Vagina (tissue), 2 donors: ENCODE measurements around the gene TTLL6. TPM values are rescaled to one million over a fixed set of nuclear protein-coding genes. Genes with fewer than 3 reads are reported as not detected.
A peak's percentile ranks its signal among the peaks of the same experiment; 100 is the strongest.

Experiments
- DNase-seq, 2 donors: peaks; one replicate each; pipeline ENCODE4 v3.0.0-alpha.2; 2017; ENCODE audit errors: extremely low spot score in 2 of 2
- H3K27ac ChIP-seq: fragments of 200-600 bp; sonication (generic); one replicate; pipeline ENCODE4 v1.5.1; 2019
- H3K27me3 ChIP-seq: fragments of 200-600 bp; sonication (generic); one replicate; pipeline ENCODE4 v1.5.1; 2019
- H3K36me3 ChIP-seq, 2 donors: fragments of 200-600 bp; sonication (generic); one replicate each; pipeline ENCODE4 v1.5.1; 2017 to 2019
- H3K4me1 ChIP-seq: fragments of 200-600 bp; sonication (generic); one replicate; pipeline ENCODE4 v1.5.1; 2019
- H3K4me3 ChIP-seq, 2 donors: fragments of 200-600 bp; sonication (generic); 1 replicate in 1 of 2; 2 replicates in 1 of 2; pipeline ENCODE4 v1.5.1; 2016 to 2019
- H3K9me3 ChIP-seq: fragments of 200-600 bp; sonication (generic); one replicate; pipeline ENCODE4 v1.5.1; 2019
- POLR2A ChIP-seq, 2 donors: fragments of 450-650 bp; IDR thresholded peaks; one replicate each; pipeline ENCODE4 v1.6.1; 2017; ENCODE audit warnings: antibody characterized with exemption in 2 of 2, mild to moderate bottlenecking in 2 of 2, moderate library complexity in 2 of 2
- POLR2AphosphoS5 ChIP-seq, 2 donors: sonication (generic); formaldehyde crosslinking; IDR thresholded peaks; one replicate each; pipeline ENCODE4 v1.9.0; 2017; ENCODE audit warnings: antibody characterized with exemption in 2 of 2, mild to moderate bottlenecking in 2 of 2, low read depth in 1 of 2; ENCODE audit not compliant: insufficient read depth in 1 of 2
- intact Hi-C: fragments of 100-400 bp; cut with DNase I; formaldehyde crosslinking; loops from one replicate; pipeline ENCODE4 v1.15.1; 2023
- total RNA-seq: library from RNA; depleted of rRNA; stranded (reverse); fragments of >200 nt; gene quantifications from one replicate; pipeline ENCODE4 v1.2.3, GENCODE V29; 2016
- TF ChIP-seq, protein P1 (sequence below), 3 experiments: fragments of 450-650 bp in 2 of 3; fragments of 200-600 bp in 1 of 3; sonication (generic) in 1 of 3; IDR thresholded peaks; one replicate each; pipeline ENCODE4 v1.5.1; 2017 to 2019; ENCODE audit warnings: antibody characterized with exemption in 3 of 3, mild to moderate bottlenecking in 2 of 3, moderate library complexity in 2 of 3

The TTLL6 gene
- total RNA-seq, 1 donor from 2014 or later: 0.49 TPM

DNA sequence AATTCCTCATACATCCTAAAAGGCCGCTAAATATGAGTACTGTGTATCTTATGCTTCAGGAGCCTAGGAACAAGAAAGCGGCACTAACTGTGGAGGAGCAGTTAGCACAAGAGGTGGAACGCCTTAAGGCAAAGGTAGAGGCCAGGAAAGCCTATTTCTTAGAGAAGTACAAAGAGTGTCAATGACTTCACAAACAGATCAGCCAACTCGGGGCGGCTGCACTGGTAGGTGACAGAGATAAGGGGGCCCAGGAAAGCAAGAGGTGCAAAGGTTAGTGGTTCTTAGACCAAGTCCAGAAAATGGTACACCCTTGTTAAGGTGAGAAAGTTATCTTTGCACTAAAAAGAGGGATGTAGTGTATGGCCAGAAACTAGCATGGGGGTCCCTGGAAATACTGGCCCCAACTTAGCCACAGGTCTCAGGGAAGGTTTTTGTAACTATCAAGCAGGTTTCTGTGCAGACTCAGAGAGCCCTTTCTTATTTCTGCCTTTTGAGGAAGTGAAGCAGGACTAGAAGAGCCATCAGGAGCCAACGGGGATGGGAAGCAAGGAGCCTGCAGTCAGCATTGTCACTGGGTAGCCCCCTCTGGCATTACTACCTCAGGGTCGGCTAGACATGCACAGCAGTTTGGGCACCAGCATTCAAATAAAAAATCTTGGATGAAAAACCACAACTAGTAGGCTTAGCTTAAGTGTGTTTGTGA is 37.9 kb upstream of the TTLL6 start:
- Histone ChIP-seq H3K9me3 (no peaks in the 10 kb centered on the region), H3K36me3 (peaks cover 2 to 85% of the 10 kb centered on the region in 2 donors), H3K4me1 (no peaks in the 10 kb centered on the region), H3K27ac (no peak overlapping the region), H3K27me3 (no peaks in the 10 kb centered on the region), H3K4me3 (no peak overlapping the region)
- intact Hi-C loops: no loop called here
- DNase-seq: no peak
- no peak for TF ChIP-seq POLR2A (IDR thresholded peaks at IDR 0.05)
- TF ChIP-seq, protein P1, sequence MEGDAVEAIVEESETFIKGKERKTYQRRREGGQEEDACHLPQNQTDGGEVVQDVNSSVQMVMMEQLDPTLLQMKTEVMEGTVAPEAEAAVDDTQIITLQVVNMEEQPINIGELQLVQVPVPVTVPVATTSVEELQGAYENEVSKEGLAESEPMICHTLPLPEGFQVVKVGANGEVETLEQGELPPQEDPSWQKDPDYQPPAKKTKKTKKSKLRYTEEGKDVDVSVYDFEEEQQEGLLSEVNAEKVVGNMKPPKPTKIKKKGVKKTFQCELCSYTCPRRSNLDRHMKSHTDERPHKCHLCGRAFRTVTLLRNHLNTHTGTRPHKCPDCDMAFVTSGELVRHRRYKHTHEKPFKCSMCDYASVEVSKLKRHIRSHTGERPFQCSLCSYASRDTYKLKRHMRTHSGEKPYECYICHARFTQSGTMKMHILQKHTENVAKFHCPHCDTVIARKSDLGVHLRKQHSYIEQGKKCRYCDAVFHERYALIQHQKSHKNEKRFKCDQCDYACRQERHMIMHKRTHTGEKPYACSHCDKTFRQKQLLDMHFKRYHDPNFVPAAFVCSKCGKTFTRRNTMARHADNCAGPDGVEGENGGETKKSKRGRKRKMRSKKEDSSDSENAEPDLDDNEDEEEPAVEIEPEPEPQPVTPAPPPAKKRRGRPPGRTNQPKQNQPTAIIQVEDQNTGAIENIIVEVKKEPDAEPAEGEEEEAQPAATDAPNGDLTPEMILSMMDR (IDR thresholded peaks at IDR 0.05): no peak
- no peak for TF ChIP-seq POLR2AphosphoS5 (IDR thresholded peaks at IDR 0.05; ENCODE audit: insufficient read depth in 1 of 2, low read depth in 1 of 2)

DNA sequence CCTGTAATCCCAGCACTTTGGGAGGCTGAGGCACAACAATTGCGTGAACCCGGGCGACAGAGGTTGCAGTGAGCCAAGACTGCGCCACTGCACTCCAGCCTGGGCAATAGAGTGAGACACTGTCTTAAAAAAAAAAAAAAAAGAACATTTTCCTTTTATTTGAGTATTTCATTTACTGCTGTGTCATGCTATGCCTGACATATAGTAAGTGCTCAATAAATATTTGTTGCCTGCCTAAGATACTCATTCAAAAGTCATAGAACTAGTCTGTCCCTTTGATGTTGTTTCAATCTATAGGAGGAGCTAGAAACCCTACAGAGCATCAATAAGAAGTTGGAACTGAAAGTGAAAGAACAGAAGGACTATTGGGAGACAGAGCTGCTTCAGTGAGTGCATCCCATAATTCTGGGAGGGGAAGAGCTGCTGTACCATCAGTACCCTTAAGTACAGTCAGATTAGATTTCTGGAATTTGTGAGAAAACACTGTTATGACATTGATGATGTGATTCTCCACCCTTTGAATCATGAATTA is 33.8 kb upstream of the TTLL6 start:
- intact Hi-C loops: no loop called here
- H3K36me3 ChIP-seq: peaks cover 5 to 91% of the 10 kb centered on the region in 2 donors
- DNase-seq: no peak

DNA sequence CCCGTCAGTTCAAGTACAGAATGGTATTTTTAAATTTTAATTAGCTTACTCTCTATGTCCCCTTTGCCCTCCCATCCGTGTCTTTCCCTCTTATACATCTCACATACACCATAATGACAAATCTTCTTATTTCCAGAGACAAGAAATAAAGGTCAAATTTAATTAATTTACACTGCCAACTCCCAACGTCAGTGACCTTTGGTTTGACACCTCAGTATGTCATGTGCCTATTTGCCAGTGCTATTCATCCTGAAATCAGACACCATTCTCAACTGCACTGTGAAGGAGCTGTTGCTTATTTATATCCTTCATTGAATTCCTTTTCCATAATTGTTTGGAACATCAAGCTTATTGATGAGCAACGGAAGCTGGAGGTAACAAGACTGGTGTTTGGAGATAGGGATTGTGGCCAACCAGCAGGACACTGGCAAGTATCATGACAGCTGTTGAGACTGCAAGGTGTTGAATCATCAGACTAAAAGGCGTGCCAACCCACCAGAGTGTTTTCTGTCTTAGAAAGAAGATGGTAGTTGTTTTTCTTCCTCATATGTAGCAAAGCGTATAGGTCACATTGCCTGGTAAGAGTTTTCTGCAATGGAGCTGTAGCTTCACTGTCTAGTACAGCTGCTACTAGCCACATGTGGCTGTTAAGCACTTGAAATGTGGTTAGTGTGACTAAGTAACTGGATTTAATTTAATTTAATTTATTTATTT is 26.3 kb upstream of the TTLL6 start:
- Histone ChIP-seq H3K4me3 (no peak overlapping the region), H3K9me3 (no peaks in the 10 kb centered on the region), H3K4me1 (peaks cover 53% of the 10 kb centered on the region), H3K27me3 (no peaks in the 10 kb centered on the region), H3K36me3 (peaks cover 4 to 48% of the 10 kb centered on the region in 2 donors), H3K27ac (peak overlapping the region; percentile 93)
- TF ChIP-seq POLR2A (IDR thresholded peaks at IDR 0.05): no peak
- TF ChIP-seq POLR2AphosphoS5 (IDR thresholded peaks at IDR 0.05; ENCODE audit: insufficient read depth in 1 of 2, low read depth in 1 of 2): no peak
- TF ChIP-seq, protein P1 (IDR thresholded peaks at IDR 0.05): no peak
- no peak for DNase-seq
- intact Hi-C loops: no loop called here

More for the DNA sequence above, 33.8 kb upstream of the TTLL6 start:
- no peaks in the 10 kb centered on the region for H3K4me1 ChIP-seq
- no peaks in the 10 kb centered on the region for H3K27me3 ChIP-seq
- TF ChIP-seq, protein P1 (IDR thresholded peaks at IDR 0.05): no peak
- no peak for TF ChIP-seq POLR2AphosphoS5 (IDR thresholded peaks at IDR 0.05; ENCODE audit: insufficient read depth in 1 of 2, low read depth in 1 of 2)
- TF ChIP-seq POLR2A (IDR thresholded peaks at IDR 0.05): no peak
- H3K27ac ChIP-seq: no peak overlapping the region
- H3K9me3 ChIP-seq: no peaks in the 10 kb centered on the region
- no peak overlapping the region for H3K4me3 ChIP-seq

DNA sequence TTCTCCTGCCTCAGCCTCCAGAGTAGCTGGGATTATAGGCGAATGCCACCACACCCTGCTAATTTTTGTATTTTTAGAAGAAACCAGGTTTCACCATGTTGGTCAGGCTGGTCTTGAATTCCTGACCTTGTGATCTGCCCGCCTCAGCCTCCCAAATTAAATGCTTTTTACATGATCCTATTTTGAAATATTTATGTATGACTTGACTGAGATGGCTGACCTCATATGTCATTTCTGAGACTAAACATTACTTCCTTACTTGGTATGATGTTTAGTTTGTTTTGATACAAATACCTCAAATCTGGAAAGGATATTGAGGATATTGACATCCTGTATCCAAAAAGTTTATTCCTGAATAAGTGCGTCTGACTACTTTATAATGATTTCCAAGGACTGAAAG is 25.7 kb upstream of the TTLL6 start:
- Histone ChIP-seq H3K36me3 (peaks cover 4 to 42% of the 10 kb centered on the region in 2 donors), H3K4me3 (peak overlapping the region in 1 of 2 donors; percentile 35), H3K4me1 (peaks cover 58% of the 10 kb centered on the region)

More for the DNA sequence above, 25.7 kb upstream of the TTLL6 start:
- no peaks in the 10 kb centered on the region for H3K27me3 ChIP-seq
- H3K27ac ChIP-seq: peak overlapping the region; percentile 93
- no peak for DNase-seq
- H3K9me3 ChIP-seq: no peaks in the 10 kb centered on the region
- intact Hi-C loops: no loop called here
- TF ChIP-seq POLR2A (IDR thresholded peaks at IDR 0.05) (no peak), POLR2AphosphoS5 (IDR thresholded peaks at IDR 0.05; ENCODE audit: insufficient read depth in 1 of 2, low read depth in 1 of 2) (no peak)
- TF ChIP-seq, protein P1 (IDR thresholded peaks at IDR 0.05): no peak
